Neural progenitor cell (in vitro differentiated cells): ENCODE data around the gene REELD1. TPM values are rescaled to one million over a fixed set of nuclear protein-coding genes. Genes with fewer than 3 reads are reported as not detected.

Experiments used
- DNase-seq: peaks from one replicate; pipeline ENCODE4 v3.0.0-alpha.2; 2016; ENCODE audit warnings: low spot score
- H2AFZ ChIP-seq: fragments of 200-600 bp; sonication (generic); replicated peaks from 2 replicates; pipeline ENCODE4 v1.6.1; 2016; ENCODE audit warnings: antibody characterized with exemption
- H3F3A ChIP-seq: fragments of 200-600 bp; sonication (generic); 2 replicates; pipeline ENCODE4 v1.6.1; 2016; ENCODE audit warnings: antibody characterized with exemption, low read depth
- H3K27ac ChIP-seq: fragments of 200-600 bp; sonication (generic); 2 replicates; pipeline ENCODE4 v1.5.1; 2016; ENCODE audit warnings: mild to moderate bottlenecking
- H3K27me3 ChIP-seq: fragments of 200-600 bp; sonication (generic); 2 replicates; pipeline ENCODE4 v1.6.1; 2016; ENCODE audit warnings: mild to moderate bottlenecking, moderate library complexity
- H3K36me3 ChIP-seq: fragments of 200-600 bp; sonication (generic); 2 replicates; pipeline ENCODE4 v1.5.1; 2016
- H3K4me1 ChIP-seq: fragments of 200-600 bp; sonication (generic); 2 replicates; pipeline ENCODE4 v1.6.1; 2016; ENCODE audit warnings: mixed run types
- H3K4me2 ChIP-seq: fragments of 200-600 bp; sonication (generic); 2 replicates; pipeline ENCODE4 v1.6.1; 2016
- H3K4me3 ChIP-seq: fragments of 200-600 bp; sonication (generic); 2 replicates; pipeline ENCODE4 v1.5.1; 2016
- H3K79me2 ChIP-seq: fragments of 200-600 bp; sonication (generic); 2 replicates; pipeline ENCODE4 v1.6.1; 2016; ENCODE audit warnings: low read depth
- H3K9ac ChIP-seq: fragments of 200-600 bp; sonication (generic); 2 replicates; pipeline ENCODE4 v1.6.1; 2016
- H3K9me3 ChIP-seq: fragments of 200-600 bp; sonication (generic); 2 replicates; pipeline ENCODE4 v1.5.1; 2016; ENCODE audit warnings: low read depth
- H4K20me1 ChIP-seq: fragments of 200-600 bp; sonication (generic); 2 replicates; pipeline ENCODE4 v1.6.1; 2016; ENCODE audit warnings: low read depth
- H3K27ac Mint-ChIP-seq: 3 replicates; pipeline ENCODE4 v1.8.0; 2021; ENCODE audit warnings: mixed read lengths
- H3K27me3 Mint-ChIP-seq: 2 replicates; pipeline ENCODE4 v1.8.0; 2022; ENCODE audit warnings: low read depth, mild to moderate bottlenecking, inconsistent platforms, moderate library complexity, mixed read lengths; ENCODE audit not compliant: insufficient read depth
- H3K36me3 Mint-ChIP-seq: 3 replicates; pipeline ENCODE4 v1.8.0; 2021; ENCODE audit warnings: mixed read lengths
- H3K4me1 Mint-ChIP-seq: 3 replicates; pipeline ENCODE4 v1.8.0; 2021; ENCODE audit warnings: mixed read lengths
- H3K4me3 Mint-ChIP-seq: 3 replicates; pipeline ENCODE4 v1.8.0; 2021; ENCODE audit warnings: mild to moderate bottlenecking, moderate library complexity, mixed read lengths
- H3K9me3 Mint-ChIP-seq: 3 replicates; pipeline ENCODE4 v1.8.0; 2020; ENCODE audit warnings: mixed read lengths
- EZH2 ChIP-seq: fragments of 200-600 bp; sonication (generic); IDR thresholded peaks from 2 replicates; pipeline ENCODE4 v1.6.1; 2017; ENCODE audit warnings: antibody characterized with exemption, mild to moderate bottlenecking, moderate library complexity
- EZH2phosphoT487 ChIP-seq: fragments of 200-600 bp; sonication (generic); IDR thresholded peaks from 2 replicates; pipeline ENCODE4 v1.6.1; 2017; ENCODE audit warnings: antibody characterized with exemption
- total RNA-seq: library from RNA; depleted of rRNA; stranded (reverse); fragments of >200 nt; gene quantifications from 2 replicates; pipeline ENCODE4 v1.2.3, GENCODE V29; 2015; ENCODE audit warnings: low replicate concordance
- TF ChIP-seq, protein P1 (sequence below): fragments of 200-600 bp; sonication (generic); IDR thresholded peaks from 2 replicates; pipeline ENCODE4 v1.5.1; 2017; ENCODE audit warnings: antibody characterized with exemption, mild to moderate bottlenecking

Gene REELD1
- total RNA-seq, 1 donor from 2014 or later, result not detected

DNA sequence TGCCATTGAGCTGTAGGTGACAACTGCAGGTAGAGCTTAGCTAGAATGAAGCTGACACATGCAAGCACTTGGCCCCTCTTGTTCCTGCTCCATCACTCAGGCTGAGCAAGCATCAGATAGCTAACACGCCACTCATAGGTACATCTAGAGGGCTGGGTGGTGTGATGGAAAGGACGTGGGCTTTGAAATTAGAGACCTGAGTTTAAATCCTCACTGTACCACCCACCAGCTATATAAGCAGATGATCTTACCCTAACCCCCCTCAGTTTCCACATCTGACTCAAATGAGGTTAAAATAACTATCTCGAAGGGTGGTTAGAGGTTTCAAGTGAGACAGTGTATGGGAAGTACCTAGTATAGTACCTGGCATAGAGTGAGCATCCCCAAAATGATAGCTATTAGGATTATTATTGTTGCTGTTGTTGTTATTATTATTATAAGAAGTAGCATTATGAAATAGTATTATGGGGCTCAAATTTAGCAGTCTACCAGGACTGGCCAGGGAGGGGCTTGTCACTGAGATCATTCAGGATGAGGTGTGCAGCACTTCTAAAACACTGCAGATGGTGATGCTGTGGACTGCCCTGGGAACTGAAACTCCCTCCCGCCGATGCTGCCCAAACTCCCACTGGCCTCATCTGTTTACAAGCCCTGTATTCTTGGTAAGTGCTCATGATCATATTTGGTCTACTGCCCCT lies 59.0 kb downstream of the REELD1 start:
- Mint-ChIP-seq H3K36me3 (no peaks in the 10 kb centered on the region), H3K9me3 (no peaks in the 10 kb centered on the region), H3K27ac (no peak overlapping the region), H3K27me3 (no peaks in the 10 kb centered on the region), H3K4me1 (no peaks in the 10 kb centered on the region), H3K4me3 (no peak overlapping the region)
- H4K20me1 ChIP-seq, result no peaks in the 10 kb centered on the region
- H3K4me1 ChIP-seq, result no peaks in the 10 kb centered on the region
- no peak overlapping the region for H3K27ac ChIP-seq
- no peaks in the 10 kb centered on the region for H3K27me3 ChIP-seq
- TF ChIP-seq, protein P1, sequence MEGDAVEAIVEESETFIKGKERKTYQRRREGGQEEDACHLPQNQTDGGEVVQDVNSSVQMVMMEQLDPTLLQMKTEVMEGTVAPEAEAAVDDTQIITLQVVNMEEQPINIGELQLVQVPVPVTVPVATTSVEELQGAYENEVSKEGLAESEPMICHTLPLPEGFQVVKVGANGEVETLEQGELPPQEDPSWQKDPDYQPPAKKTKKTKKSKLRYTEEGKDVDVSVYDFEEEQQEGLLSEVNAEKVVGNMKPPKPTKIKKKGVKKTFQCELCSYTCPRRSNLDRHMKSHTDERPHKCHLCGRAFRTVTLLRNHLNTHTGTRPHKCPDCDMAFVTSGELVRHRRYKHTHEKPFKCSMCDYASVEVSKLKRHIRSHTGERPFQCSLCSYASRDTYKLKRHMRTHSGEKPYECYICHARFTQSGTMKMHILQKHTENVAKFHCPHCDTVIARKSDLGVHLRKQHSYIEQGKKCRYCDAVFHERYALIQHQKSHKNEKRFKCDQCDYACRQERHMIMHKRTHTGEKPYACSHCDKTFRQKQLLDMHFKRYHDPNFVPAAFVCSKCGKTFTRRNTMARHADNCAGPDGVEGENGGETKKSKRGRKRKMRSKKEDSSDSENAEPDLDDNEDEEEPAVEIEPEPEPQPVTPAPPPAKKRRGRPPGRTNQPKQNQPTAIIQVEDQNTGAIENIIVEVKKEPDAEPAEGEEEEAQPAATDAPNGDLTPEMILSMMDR, result no peak
- no peaks in the 10 kb centered on the region for H3K9me3 ChIP-seq
- H3K9ac ChIP-seq, result no peak overlapping the region
- H2AFZ ChIP-seq, result no peak overlapping the region
- H3K4me3 ChIP-seq, result no peak overlapping the region
- no peaks in the 10 kb centered on the region for H3K79me2 ChIP-seq
- H3K36me3 ChIP-seq, result no peaks in the 10 kb centered on the region
- DNase-seq, result no peak
- H3F3A ChIP-seq, result no peaks in the 10 kb centered on the region
- H3K4me2 ChIP-seq, result no peak overlapping the region

DNA sequence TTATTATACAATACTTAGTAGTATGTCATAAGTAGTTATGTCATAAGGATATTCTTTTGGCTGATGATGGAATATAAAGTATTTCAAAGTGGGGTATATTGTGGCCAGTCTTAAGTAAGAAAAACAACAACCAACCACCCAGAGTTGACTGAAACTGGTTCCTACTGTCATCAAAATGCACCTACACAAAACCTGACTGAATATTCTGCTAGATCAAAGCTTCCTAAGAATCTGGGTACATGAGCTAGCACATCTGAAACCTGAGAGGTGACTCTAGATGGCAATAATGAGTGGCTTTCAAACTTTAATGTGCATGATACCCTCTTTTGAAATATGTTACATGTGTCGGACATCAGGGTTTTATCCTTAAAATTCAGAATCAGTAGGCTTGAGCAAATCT lies 60.4 kb downstream of the REELD1 start:
- no peaks in the 10 kb centered on the region for H3K36me3 Mint-ChIP-seq

DNA sequence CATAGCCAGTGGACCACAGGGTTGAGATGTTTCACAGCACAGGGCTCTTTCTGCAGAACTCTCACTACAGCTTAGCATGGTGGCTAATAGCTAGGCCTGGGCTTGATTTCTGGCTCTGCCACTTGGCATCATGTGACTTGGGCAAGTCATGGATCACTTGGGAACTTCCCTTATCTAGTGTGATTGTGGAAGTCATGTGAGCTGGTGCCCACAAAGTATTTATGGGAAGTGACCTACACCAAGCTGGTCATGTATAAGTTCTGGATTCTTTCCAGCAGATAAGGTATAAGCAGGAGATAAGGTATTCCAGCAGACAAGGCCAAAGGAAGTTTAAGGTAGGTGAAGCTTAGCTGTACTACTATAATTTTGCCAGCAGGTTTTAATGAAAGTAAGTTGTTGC lies 61.0 kb downstream of the REELD1 start:
- Mint-ChIP-seq H3K9me3 (no peaks in the 10 kb centered on the region), H3K27ac (no peak overlapping the region), H3K36me3 (no peaks in the 10 kb centered on the region), H3K27me3 (no peaks in the 10 kb centered on the region), H3K4me1 (no peaks in the 10 kb centered on the region), H3K4me3 (no peak overlapping the region)
- no peaks in the 10 kb centered on the region for H3K9me3 ChIP-seq
- H3K4me1 ChIP-seq, result no peaks in the 10 kb centered on the region
- no peaks in the 10 kb centered on the region for H3K27me3 ChIP-seq
- no peaks in the 10 kb centered on the region for H3K79me2 ChIP-seq
- H3K4me2 ChIP-seq, result no peak overlapping the region
- no peak overlapping the region for H3K9ac ChIP-seq
- DNase-seq, result no peak
- no peaks in the 10 kb centered on the region for H3F3A ChIP-seq
- H3K27ac ChIP-seq, result no peak overlapping the region
- H3K4me3 ChIP-seq, result no peak overlapping the region
- no peaks in the 10 kb centered on the region for H3K36me3 ChIP-seq
- TF ChIP-seq, protein P1, result no peak
- TF ChIP-seq EZH2 (no peak), EZH2phosphoT487 (no peak)
- no peaks in the 10 kb centered on the region for H4K20me1 ChIP-seq
- H2AFZ ChIP-seq, result no peak overlapping the region

More for the DNA sequence above, 60.4 kb downstream of the REELD1 start:
- Histone ChIP-seq H3K9me3 (no peaks in the 10 kb centered on the region), H3K36me3 (no peaks in the 10 kb centered on the region), H3K4me3 (no peak overlapping the region), H3K27me3 (no peaks in the 10 kb centered on the region), H2AFZ (no peak overlapping the region), H3K4me1 (no peaks in the 10 kb centered on the region), H3F3A (no peaks in the 10 kb centered on the region), H3K4me2 (no peak overlapping the region), H3K27ac (no peak overlapping the region), H4K20me1 (no peaks in the 10 kb centered on the region), H3K79me2 (no peaks in the 10 kb centered on the region), H3K9ac (no peak overlapping the region)
- no peak overlapping the region for H3K4me3 Mint-ChIP-seq
- H3K27me3 Mint-ChIP-seq, result no peaks in the 10 kb centered on the region
- DNase-seq, result no peak
- H3K4me1 Mint-ChIP-seq, result no peaks in the 10 kb centered on the region
- H3K9me3 Mint-ChIP-seq, result no peaks in the 10 kb centered on the region
- no peak overlapping the region for H3K27ac Mint-ChIP-seq
- TF ChIP-seq EZH2 (no peak), EZH2phosphoT487 (no peak)
- TF ChIP-seq, protein P1, result no peak
